Measurements from ENCODE around the gene B4GALT1.
"Not testable (repeated sequence)": the region's sequence is repeated elsewhere in the genome, so short reads cannot be mapped to it uniquely, and the experiment has no call there.

Gene B4GALT1

GRCh38 chr9:33182519-33182918 lies 15.4 kb upstream of the B4GALT1 start:
- no peak for DNase-seq

GRCh38 chr9:33180526-33181184 lies 13.5 kb upstream of the B4GALT1 start:
- DNase-seq = no peak

GRCh38 chr9:33178972-33179697 lies 12.0 kb upstream of the B4GALT1 start:
- no peak for DNase-seq

GRCh38 chr9:33177639-33178038 lies 10.5 kb upstream of the B4GALT1 start:
- no peak for DNase-seq

GRCh38 chr9:33177086-33177485 lies 9.9 kb upstream of the B4GALT1 start:
- DNase-seq = no peak

- DNase-seq = no peak
Observed at GRCh38 chr9:33175649-33176325, 8.7 kb upstream of the B4GALT1 start.

- DNase-seq = no peak
Observed at GRCh38 chr9:33172256-33173238, 5.4 kb upstream of the B4GALT1 start.

GRCh38 chr9:33170464-33171415 lies 3.6 kb upstream of the B4GALT1 start:
- peak; percentile 66 to 82 for DNase-seq

GRCh38 chr9:33168941-33169544 lies 1.9 kb upstream of the B4GALT1 start:
- no peak for DNase-seq

GRCh38 chr9:33167972-33168461 lies 881 bp upstream of the B4GALT1 start:
- DNase-seq = no peak

- no peak for DNase-seq
Observed at GRCh38 chr9:33166231-33167083, 679 bp downstream of the B4GALT1 start.

- DNase-seq = no peak
Observed at GRCh38 chr9:33165263-33166151, 1.6 kb downstream of the B4GALT1 start.

GRCh38 chr9:33164921-33165262 lies 2.2 kb downstream of the B4GALT1 start:
- not testable (repeated sequence) for DNase-seq

GRCh38 chr9:33164138-33164809 lies 2.9 kb downstream of the B4GALT1 start:
- no peak for DNase-seq

- no peak for DNase-seq
Observed at GRCh38 chr9:33163433-33164137, 3.6 kb downstream of the B4GALT1 start.

- no peak for DNase-seq
Observed at GRCh38 chr9:33162721-33163311, 4.3 kb downstream of the B4GALT1 start.

- DNase-seq = peak in 1 of 2 experiments; percentile 25
Observed at GRCh38 chr9:33161589-33162132, 5.5 kb downstream of the B4GALT1 start.
